ENCODE results near the gene TACR1. TPM values are rescaled to one million over a fixed set of nuclear protein-coding genes. Genes with fewer than 3 reads are reported as not detected.

TACR1 gene
- total RNA-seq, 4 donors from 2014 or later = 0.37 to 6.7 (median 5.2) TPM

DNA sequence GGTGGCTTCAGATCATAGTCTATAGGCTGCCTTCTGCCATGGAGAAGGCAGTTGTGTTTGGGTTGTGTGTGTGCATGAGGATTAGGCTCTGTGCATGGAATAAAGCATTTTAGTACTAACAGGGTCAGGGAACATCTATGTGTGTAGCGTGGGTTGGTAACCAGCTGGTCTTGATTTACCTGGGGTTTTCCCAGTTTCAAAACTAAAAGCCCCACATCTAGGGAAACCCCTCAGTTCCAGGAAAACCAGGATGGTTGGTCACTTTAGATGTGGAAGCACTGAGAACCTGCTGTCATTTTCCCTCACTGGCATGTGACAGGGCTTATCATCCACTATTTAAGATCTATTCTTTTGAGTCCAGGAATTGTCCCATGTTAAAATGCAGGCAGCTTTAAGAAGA is 124.6 kb downstream of the TACR1 start:
- ATAC-seq (ENCODE audit: low FRiP score) = no peak
- TF ChIP-seq, protein P1, sequence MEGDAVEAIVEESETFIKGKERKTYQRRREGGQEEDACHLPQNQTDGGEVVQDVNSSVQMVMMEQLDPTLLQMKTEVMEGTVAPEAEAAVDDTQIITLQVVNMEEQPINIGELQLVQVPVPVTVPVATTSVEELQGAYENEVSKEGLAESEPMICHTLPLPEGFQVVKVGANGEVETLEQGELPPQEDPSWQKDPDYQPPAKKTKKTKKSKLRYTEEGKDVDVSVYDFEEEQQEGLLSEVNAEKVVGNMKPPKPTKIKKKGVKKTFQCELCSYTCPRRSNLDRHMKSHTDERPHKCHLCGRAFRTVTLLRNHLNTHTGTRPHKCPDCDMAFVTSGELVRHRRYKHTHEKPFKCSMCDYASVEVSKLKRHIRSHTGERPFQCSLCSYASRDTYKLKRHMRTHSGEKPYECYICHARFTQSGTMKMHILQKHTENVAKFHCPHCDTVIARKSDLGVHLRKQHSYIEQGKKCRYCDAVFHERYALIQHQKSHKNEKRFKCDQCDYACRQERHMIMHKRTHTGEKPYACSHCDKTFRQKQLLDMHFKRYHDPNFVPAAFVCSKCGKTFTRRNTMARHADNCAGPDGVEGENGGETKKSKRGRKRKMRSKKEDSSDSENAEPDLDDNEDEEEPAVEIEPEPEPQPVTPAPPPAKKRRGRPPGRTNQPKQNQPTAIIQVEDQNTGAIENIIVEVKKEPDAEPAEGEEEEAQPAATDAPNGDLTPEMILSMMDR (IDR thresholded peaks at IDR 0.05) = no peak
- DNase-seq (ENCODE audit: low spot score) = no peak

- TF ChIP-seq, protein P1 (IDR thresholded peaks at IDR 0.05) = no peak
- ATAC-seq (ENCODE audit: low FRiP score) (no peak), DNase-seq (ENCODE audit: low spot score) (no peak)
These were observed 125.1 kb downstream of the TACR1 start for GRCh38 chr2:75074228-75074627.

GRCh38 chr2:75071766-75072165 is 127.6 kb downstream of the TACR1 start:
- DNase-seq (ENCODE audit: low spot score) (no peak), ATAC-seq (ENCODE audit: low FRiP score) (no peak)
- TF ChIP-seq, protein P1 (IDR thresholded peaks at IDR 0.05) = no peak

DNA sequence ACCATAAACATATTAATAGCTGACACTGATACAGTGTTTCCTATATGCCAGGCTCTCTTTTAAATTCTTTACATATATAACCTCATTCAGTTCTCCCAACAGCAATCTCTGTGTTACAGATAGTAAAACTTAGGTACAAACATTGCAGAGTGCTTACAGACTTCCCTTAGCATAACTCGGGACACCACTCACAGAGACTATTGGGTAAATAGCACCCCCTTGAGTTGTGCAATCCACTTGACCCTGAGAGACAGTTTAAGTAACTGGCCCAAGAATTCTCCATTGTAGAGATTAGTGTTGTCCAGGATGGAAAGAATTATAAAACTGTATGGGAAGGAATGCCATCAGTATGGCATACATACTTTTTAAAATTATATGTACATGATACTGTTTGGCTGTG is 130.8 kb downstream of the TACR1 start:
- DNase-seq (ENCODE audit: low spot score) (no peak), ATAC-seq (ENCODE audit: low FRiP score) (no peak)
- TF ChIP-seq, protein P1 (IDR thresholded peaks at IDR 0.05) = no peak

DNA sequence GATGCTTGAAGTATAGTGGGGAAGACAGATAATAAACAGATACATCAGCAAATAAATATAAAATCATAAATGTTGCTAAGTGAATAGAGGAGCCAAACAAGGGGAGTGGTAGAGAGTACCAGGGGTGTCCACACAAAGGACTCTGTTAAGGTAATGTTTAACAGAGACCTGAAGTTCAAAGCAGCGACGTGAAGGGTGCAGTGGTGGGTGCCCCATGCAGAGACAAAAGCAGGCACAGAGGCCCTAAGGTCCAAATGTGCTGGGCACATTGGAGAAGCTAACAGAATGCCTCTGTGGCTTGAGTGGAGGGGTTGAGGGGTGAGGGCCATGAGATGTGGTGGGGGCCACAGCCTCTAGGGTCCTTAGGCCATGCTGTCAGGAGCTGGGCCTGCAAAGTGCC is 131.8 kb downstream of the TACR1 start:
- DNase-seq (ENCODE audit: low spot score) = no peak
- TF ChIP-seq, protein P1 (IDR thresholded peaks at IDR 0.05) = no peak
- ATAC-seq (ENCODE audit: low FRiP score) = no peak

- ATAC-seq (ENCODE audit: low FRiP score) (no peak), DNase-seq (ENCODE audit: low spot score) (no peak)
- TF ChIP-seq, protein P1 (IDR thresholded peaks at IDR 0.05) = no peak
These were observed 133.0 kb downstream of the TACR1 start for GRCh38 chr2:75066121-75066902.

GRCh38 chr2:75065402-75066008 is 133.8 kb downstream of the TACR1 start:
- TF ChIP-seq, protein P1 (IDR thresholded peaks at IDR 0.05) = no peak

More at GRCh38 chr2:75065402-75066008, 133.8 kb downstream of the TACR1 start:
- ATAC-seq (ENCODE audit: low FRiP score) (no peak), DNase-seq (ENCODE audit: low spot score) (no peak)

Data from omental fat pad (tissue), 4 donors.